ENCODE data around the gene PCCA. TPM values are rescaled to one million over a fixed set of nuclear protein-coding genes. Genes with fewer than 3 reads are reported as not detected.

Gene PCCA
- total and polyA plus RNA-seq, 2 of the 13 experiments (the other 11 are each of a cell fraction or from before 2014, with no cell fraction given), result 15.0 to 32.2 TPM

DNA sequence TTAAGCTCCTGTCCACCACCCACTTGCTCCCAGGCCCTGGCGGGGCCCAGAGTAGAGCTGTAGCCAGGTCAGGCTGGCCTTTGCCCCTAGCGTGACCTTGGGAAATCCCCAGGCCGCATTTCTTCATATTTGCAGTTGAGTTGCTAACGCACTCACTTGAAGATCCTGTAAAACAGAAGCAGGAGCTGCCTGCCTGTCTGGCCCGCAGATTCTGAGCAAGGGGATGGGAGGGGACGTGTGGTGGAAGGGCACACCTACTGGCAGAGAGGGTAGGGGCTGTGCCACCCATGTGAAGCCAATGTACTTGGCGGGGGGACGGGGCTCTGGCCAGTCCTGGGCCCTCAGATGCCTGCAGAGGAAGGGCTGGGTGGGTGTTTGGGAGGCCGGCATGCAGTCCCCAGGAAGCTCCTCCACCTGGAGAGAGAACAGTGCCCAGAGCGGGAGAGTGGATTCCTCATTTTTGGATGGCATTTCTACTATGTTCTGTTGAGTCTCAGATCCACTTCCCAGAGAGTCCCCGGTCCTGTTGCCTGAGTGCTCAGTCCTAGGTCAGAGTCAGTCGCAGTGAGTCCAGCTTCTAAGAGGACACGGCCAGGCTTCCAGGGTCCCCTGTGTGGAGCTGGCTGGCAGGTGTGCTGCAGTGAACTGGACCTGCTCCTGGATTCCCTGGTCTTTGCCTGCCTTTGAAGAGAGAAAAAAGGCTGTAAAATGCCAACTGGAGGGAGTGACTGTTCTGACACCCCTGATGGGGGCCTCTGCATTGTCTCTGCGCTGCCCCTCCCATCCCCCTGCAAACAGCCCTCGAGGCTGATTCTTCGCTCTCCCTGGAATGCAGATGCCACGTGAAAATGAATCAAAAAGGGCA is 436.8 kb downstream of the PCCA start (continued):
- TF ChIP-seq ADNP (CRISPR knock-in tag; IDR thresholded peaks at IDR 0.05) (no peak), ZFP41 (CRISPR knock-in tag; IDR thresholded peaks at IDR 0.05; ENCODE audit: borderline replicate concordance) (no peak), ZNF546 (CRISPR knock-in tag; conservative IDR thresholded peaks at IDR 0.05) (no peak), NCOA2 (CRISPR knock-in tag; IDR thresholded peaks at IDR 0.05) (peak; percentile 49; the same call in 1 of the 2 replicates), GPN1 (CRISPR knock-in tag; IDR thresholded peaks at IDR 0.05; ENCODE audit: borderline replicate concordance) (no peak), HDAC2 (CRISPR knock-in tag; IDR thresholded peaks at IDR 0.05) (peak; percentile 46; the same call in 1 of the 2 replicates), ERF (CRISPR knock-in tag; IDR thresholded peaks at IDR 0.05) (no peak), ZNF629 (CRISPR knock-in tag; conservative IDR thresholded peaks at IDR 0.05) (no peak), SALL1 (CRISPR knock-in tag; IDR thresholded peaks at IDR 0.05) (peak; percentile 96), CEBPB (IDR thresholded peaks at IDR 0.05; ENCODE audit: borderline replicate concordance, low read depth, low read length) (peak; percentile 92), ZNF431 (CRISPR knock-in tag; IDR thresholded peaks at IDR 0.05; ENCODE audit: borderline replicate concordance, low read depth) (no peak), ZNF713 (CRISPR knock-in tag; IDR thresholded peaks at IDR 0.05) (no peak), MEF2D (CRISPR knock-in tag; IDR thresholded peaks at IDR 0.05) (no peak), ZNF792 (CRISPR knock-in tag; IDR thresholded peaks at IDR 0.05) (no peak), ZNF773 (CRISPR knock-in tag; IDR thresholded peaks at IDR 0.05; ENCODE audit: borderline replicate concordance) (no peak), ZNF451 (CRISPR knock-in tag; IDR thresholded peaks at IDR 0.05) (no peak), RFX5 (IDR thresholded peaks at IDR 0.05; ENCODE audit: low read depth, low read length) (no peak)
- TF ChIP-seq, protein P1, sequence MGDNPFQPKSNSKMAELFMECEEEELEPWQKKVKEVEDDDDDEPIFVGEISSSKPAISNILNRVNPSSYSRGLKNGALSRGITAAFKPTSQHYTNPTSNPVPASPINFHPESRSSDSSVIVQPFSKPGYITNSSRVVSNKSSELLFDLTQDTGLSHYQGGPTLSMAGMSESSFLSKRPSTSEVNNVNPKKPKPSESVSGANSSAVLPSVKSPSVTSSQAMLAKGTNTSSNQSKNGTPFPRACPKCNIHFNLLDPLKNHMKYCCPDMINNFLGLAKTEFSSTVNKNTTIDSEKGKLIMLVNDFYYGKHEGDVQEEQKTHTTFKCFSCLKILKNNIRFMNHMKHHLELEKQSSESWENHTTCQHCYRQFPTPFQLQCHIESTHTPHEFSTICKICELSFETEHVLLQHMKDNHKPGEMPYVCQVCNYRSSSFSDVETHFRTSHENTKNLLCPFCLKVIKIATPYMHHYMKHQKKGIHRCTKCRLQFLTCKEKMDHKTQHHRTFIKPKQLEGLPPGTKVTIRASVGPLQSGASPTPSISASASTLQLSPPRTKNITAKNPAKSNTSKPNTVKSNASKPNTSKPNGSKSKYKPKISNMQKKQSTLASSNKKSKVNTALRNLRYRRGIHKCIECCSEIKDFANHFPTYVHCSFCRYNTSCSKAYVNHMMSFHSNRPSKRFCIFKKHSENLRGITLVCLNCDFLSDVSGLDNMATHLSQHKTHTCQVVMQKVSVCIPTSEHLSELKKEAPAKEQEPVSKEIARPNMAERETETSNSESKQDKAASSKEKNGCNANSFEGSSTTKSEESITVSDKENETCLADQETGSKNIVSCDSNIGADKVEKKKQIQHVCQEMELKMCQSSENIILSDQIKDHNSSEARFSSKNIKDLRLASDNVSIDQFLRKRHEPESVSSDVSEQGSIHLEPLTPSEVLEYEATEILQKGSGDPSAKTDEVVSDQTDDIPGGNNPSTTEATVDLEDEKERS (CRISPR knock-in tag; IDR thresholded peaks at IDR 0.05), result peak; percentile 80; the same call in 1 of the 2 replicates
- TF ChIP-seq, protein P2, sequence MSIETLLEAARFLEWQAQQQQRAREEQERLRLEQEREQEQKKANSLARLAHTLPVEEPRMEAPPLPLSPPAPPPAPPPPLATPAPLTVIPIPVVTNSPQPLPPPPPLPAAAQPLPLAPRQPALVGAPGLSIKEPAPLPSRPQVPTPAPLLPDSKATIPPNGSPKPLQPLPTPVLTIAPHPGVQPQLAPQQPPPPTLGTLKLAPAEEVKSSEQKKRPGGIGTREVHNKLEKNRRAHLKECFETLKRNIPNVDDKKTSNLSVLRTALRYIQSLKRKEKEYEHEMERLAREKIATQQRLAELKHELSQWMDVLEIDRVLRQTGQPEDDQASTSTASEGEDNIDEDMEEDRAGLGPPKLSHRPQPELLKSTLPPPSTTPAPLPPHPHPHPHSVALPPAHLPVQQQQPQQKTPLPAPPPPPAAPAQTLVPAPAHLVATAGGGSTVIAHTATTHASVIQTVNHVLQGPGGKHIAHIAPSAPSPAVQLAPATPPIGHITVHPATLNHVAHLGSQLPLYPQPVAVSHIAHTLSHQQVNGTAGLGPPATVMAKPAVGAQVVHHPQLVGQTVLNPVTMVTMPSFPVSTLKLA (IDR thresholded peaks at IDR 0.05), result no peak
- TF ChIP-seq, protein P3, sequence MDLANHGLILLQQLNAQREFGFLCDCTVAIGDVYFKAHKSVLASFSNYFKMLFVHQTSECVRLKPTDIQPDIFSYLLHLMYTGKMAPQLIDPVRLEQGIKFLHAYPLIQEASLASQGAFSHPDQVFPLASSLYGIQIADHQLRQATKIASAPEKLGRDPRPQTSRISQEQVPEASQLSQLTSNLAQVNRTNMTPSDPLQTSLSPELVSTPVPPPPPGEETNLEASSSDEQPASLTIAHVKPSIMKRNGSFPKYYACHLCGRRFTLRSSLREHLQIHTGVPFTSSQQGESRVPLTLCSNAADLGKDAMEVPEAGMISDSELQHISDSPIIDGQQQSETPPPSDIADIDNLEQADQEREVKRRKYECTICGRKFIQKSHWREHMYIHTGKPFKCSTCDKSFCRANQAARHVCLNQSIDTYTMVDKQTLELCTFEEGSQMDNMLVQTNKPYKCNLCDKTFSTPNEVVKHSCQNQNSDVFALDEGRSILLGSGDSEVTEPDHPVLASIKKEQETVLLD (CRISPR knock-in tag; IDR thresholded peaks at IDR 0.05; ENCODE audit: low read depth), result no peak
- TF ChIP-seq, protein P4, sequence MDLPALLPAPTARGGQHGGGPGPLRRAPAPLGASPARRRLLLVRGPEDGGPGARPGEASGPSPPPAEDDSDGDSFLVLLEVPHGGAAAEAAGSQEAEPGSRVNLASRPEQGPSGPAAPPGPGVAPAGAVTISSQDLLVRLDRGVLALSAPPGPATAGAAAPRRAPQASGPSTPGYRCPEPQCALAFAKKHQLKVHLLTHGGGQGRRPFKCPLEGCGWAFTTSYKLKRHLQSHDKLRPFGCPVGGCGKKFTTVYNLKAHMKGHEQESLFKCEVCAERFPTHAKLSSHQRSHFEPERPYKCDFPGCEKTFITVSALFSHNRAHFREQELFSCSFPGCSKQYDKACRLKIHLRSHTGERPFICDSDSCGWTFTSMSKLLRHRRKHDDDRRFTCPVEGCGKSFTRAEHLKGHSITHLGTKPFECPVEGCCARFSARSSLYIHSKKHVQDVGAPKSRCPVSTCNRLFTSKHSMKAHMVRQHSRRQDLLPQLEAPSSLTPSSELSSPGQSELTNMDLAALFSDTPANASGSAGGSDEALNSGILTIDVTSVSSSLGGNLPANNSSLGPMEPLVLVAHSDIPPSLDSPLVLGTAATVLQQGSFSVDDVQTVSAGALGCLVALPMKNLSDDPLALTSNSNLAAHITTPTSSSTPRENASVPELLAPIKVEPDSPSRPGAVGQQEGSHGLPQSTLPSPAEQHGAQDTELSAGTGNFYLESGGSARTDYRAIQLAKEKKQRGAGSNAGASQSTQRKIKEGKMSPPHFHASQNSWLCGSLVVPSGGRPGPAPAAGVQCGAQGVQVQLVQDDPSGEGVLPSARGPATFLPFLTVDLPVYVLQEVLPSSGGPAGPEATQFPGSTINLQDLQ (CRISPR knock-in tag; IDR thresholded peaks at IDR 0.05), result no peak
